Calu3 (cell line): ENCODE measurements around the gene KREMEN1. TPM values are rescaled to one million over a fixed set of nuclear protein-coding genes. Genes with fewer than 3 reads are reported as not detected.

ENCODE experiments used
- BruUV-seq: library from RNA; stranded (reverse); fragments of 400-500 nt; replicated peaks from 2 replicates; lab custom pipeline; 2021; lab: Mats Ljungman, UMichigan
- CTCF ChIA-PET: fragments of 300-600 bp; sonication (Branson Sonifier 250); formaldehyde crosslinking; loops from one replicate; lab custom pipeline; 2022; ENCODE audit warnings: antibody characterized with exemption; lab: Charles Lee
- DNase-seq: peaks from one replicate; pipeline ENCODE4 v3.0.0; 2022
- H3K27ac Mint-ChIP-seq: one replicate; pipeline ENCODE4 v1.8.0; 2022; ENCODE audit warnings: mixed read lengths; ENCODE audit not compliant: unreplicated experiment
- H3K27me3 Mint-ChIP-seq: one replicate; pipeline ENCODE4 v1.8.0; 2022; ENCODE audit warnings: mixed read lengths; ENCODE audit not compliant: unreplicated experiment
- H3K36me3 Mint-ChIP-seq: one replicate; pipeline ENCODE4 v1.8.0; 2022; ENCODE audit warnings: mild to moderate bottlenecking, moderate library complexity, mixed read lengths; ENCODE audit not compliant: insufficient read depth, unreplicated experiment
- H3K4me1 Mint-ChIP-seq: one replicate; pipeline ENCODE4 v1.8.0; 2022; ENCODE audit warnings: mild to moderate bottlenecking, low read depth, mixed read lengths; ENCODE audit not compliant: unreplicated experiment
- H3K4me3 Mint-ChIP-seq: one replicate; pipeline ENCODE4 v1.8.0; 2022; ENCODE audit warnings: mild to moderate bottlenecking, low read depth, moderate library complexity, mixed read lengths; ENCODE audit not compliant: unreplicated experiment
- H3K9me3 Mint-ChIP-seq: one replicate; pipeline ENCODE4 v1.8.0; 2022; ENCODE audit warnings: low read depth, mixed read lengths; ENCODE audit not compliant: unreplicated experiment
- CTCF ChIP-seq: fragments of 200-600 bp; IDR thresholded peaks from one replicate; pipeline ENCODE4 v1.8.0; 2022; ENCODE audit warnings: antibody characterized with exemption; ENCODE audit not compliant: unreplicated experiment
- intact Hi-C: fragments of 100-400 bp; cut with micrococcal nuclease; formaldehyde crosslinking; loops from one replicate; pipeline ENCODE4 v1.10.0; 2022; ENCODE audit not compliant: unreplicated experiment
- total RNA-seq: library from RNA; stranded (reverse); gene quantifications from 2 replicates; pipeline ENCODE4 v1.2.3, GENCODE V29; 2022

The KREMEN1 gene
- total RNA-seq, 1 experiment from 2014 or later: 2.8 TPM

GRCh38 chr22:29095459-29095858, 22.6 kb downstream of the KREMEN1 start:
- Mint-ChIP-seq H3K27me3 (peaks cover 15% of the 10 kb centered on the region), H3K4me3 (no peak overlapping the region)

DNA sequence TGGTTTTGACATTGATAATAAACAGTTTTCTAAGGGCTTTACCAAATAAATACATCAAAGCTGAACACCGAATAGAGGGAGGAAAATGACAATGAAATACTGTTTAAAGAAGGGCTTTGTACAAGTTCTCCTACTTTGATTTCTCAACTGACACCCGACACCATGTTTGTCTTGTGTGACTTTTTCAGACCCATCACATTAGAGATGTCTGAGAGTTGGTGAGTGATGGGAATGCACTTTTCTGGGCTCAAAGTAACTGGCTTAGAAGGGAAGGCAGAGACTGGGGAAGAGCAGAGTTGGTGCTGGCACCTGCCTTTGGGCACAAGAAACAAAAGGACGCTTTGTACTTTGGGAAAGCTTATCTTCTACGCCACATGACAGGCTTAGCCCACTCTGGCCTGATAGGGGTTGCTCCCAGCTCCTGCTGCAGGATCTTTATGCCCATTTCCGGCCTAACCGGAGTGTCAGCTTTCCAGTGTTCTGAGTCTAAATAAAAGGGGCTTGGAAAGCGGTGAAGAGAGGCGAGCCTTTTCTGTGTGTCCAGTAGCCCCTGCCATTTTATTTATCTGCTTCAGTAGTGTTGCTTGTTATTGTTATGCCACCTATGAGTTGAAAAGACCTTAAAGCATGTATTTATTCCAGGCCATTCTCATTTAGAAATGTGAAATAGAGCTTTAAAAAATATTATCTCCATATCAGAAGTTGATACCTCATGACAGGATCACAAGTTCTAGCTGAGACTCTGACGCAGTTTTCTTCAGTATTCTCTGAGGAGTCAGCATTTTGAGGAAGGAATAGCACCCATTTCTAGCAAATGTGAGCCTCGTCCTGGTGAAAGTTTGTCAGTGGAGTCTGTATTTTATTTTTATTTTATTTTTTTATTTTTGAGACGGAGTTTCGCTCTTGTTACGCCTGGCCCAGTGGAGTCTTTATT, 24.2 kb downstream of the KREMEN1 start:
- H3K4me3 Mint-ChIP-seq: no peak overlapping the region
- BruUV-seq: no TSS peak
- CTCF ChIA-PET: interaction anchor here (0.7 kb wide), 1 partner anchor 10 kb away, joined by 3 read pairs; no protein-coding TSS in a partner anchor
- H3K4me1 Mint-ChIP-seq: peaks cover 8% of the 10 kb centered on the region
- intact Hi-C loops: no loop called here
- no peaks in the 10 kb centered on the region for H3K9me3 Mint-ChIP-seq
- TF ChIP-seq CTCF: no peak
- no peak overlapping the region for H3K27ac Mint-ChIP-seq
- peaks cover 6% of the 10 kb centered on the region for H3K27me3 Mint-ChIP-seq
- H3K36me3 Mint-ChIP-seq: no peaks in the 10 kb centered on the region
- no peak for DNase-seq

More at GRCh38 chr22:29095459-29095858, 22.6 kb downstream of the KREMEN1 start:
- no peak for TF ChIP-seq CTCF
- peaks cover 8% of the 10 kb centered on the region for H3K4me1 Mint-ChIP-seq
- CTCF ChIA-PET: interaction anchor here (0.5 kb wide), 1 partner anchor 1348 kb away, joined by 3 read pairs; no protein-coding TSS in a partner anchor
- BruUV-seq: no TSS peak
- no peak overlapping the region for H3K27ac Mint-ChIP-seq
- no peaks in the 10 kb centered on the region for H3K36me3 Mint-ChIP-seq
- H3K9me3 Mint-ChIP-seq: no peaks in the 10 kb centered on the region
- intact Hi-C loops: no loop called here
- no peak for DNase-seq

GRCh38 chr22:29098296-29098695, 25.5 kb downstream of the KREMEN1 start:
- CTCF ChIA-PET: interaction anchor here (0.6 kb wide), 1 partner anchor 17 kb away, joined by 5 read pairs; no protein-coding TSS in a partner anchor
- Mint-ChIP-seq H3K4me3 (no peak overlapping the region), H3K4me1 (peaks cover 8% of the 10 kb centered on the region), H3K9me3 (no peaks in the 10 kb centered on the region), H3K27ac (no peak overlapping the region), H3K36me3 (no peaks in the 10 kb centered on the region), H3K27me3 (no peaks in the 10 kb centered on the region)
- intact Hi-C loops: no loop called here
- TF ChIP-seq CTCF: no peak
- no TSS peak for BruUV-seq
- no peak for DNase-seq

DNA sequence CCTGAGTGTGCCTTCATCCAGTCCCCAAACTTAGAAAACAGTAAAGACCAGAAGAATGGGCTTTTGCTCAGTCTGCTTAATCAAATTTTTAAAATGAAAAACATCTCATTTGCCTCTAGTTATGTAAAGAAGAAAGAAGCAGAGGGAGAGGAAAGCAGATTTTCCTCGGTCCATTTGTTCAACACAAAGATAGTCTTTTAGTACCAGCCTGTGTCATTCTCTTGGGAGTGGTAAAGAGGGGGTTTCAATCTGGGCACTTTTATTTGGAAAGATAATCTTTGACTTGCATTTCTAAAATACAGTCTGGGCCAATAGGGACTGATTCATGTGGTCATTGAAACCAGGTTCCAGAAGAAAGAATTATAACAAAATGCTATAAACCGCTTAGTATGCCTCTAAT, 29.5 kb downstream of the KREMEN1 start:
- TF ChIP-seq CTCF: no peak
- H3K36me3 Mint-ChIP-seq: no peaks in the 10 kb centered on the region
- BruUV-seq: no TSS peak
- H3K4me1 Mint-ChIP-seq: no peaks in the 10 kb centered on the region
- intact Hi-C loops: no loop called here
- CTCF ChIA-PET: no interaction called here
- no peaks in the 10 kb centered on the region for H3K9me3 Mint-ChIP-seq
- DNase-seq: no peak
- H3K27me3 Mint-ChIP-seq: no peaks in the 10 kb centered on the region
- H3K27ac Mint-ChIP-seq: no peak overlapping the region
- no peak overlapping the region for H3K4me3 Mint-ChIP-seq
